ENCODE data around the gene CFDP1.

- TF ChIP-seq SUZ12 (IDR thresholded peaks at IDR 0.05; ENCODE audit: extremely low read depth, insufficient read depth, insufficient read length): no peak
- TF ChIP-seq YY1 (IDR thresholded peaks at IDR 0.05; ENCODE audit: insufficient read depth, insufficient read length): no peak
- no peak for TF ChIP-seq ZNF274 (IDR thresholded peaks at IDR 0.05; ENCODE audit: low read depth, low read length)
These were observed 186.6 kb downstream of the CFDP1 start for GRCh38 chr16:75246504-75247205.

Data from NT2/D1 (cell line).